Globus pallidus (tissue), 1 donor: ENCODE results near the gene SIRT6.
"Not testable (repeated sequence)": the region's sequence is repeated elsewhere in the genome, so short reads cannot be mapped to it uniquely, and the experiment has no call there.

Experiments used
- DNase-seq: peaks from one replicate; pipeline ENCODE4 v3.0.0-alpha.2; 2015; ENCODE audit warnings: low spot score

Gene SIRT6

GRCh38 chr19:4135386-4135785 is 47.0 kb downstream of the SIRT6 start:
- not testable (repeated sequence) for DNase-seq

GRCh38 chr19:4134351-4134750 is 48.0 kb downstream of the SIRT6 start:
- no peak for DNase-seq

- DNase-seq = no peak
These were observed 51.5 kb downstream of the SIRT6 start for GRCh38 chr19:4130744-4131438.

GRCh38 chr19:4129050-4129449 is 53.3 kb downstream of the SIRT6 start:
- DNase-seq = not testable (repeated sequence)

DNA sequence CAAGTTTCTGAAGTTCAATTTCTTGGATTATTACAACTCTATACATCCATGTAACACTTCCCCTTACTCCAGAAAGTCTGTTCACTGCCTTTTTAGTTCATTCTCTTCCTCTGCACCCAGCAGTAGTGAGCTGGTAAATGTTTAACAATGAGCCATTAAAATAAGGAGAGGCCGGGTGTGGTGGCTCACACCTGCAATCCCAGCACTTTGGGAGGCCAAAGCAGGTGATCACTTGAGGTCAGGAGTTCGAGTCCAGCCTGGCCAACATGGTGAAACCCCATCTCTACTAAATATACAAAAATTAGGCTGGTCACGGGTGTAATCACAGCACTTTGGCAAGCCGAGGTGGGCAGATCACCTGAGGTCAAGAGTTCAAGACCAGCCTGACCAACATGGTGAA is 55.0 kb downstream of the SIRT6 start:
- not testable (repeated sequence) for DNase-seq

DNA sequence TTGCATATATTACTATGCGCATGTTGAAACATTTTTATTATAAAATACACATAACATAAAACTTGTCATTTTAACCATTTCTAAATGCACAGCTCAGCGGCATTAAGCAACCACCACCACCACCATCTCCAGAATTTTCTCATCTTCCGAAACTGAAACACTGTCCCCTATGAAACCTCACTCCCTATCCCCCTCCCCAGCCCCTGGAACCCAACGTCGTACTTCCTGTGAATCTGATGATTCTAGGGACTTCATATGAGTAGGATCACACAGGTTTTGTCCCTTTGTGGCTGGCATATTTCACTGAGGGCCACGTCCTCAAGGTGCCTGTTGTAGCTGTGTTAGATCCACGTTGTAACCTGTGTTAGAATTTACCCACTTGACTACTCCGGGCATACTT is 57.7 kb downstream of the SIRT6 start:
- DNase-seq = no peak
